GM12878 (cell line): ENCODE data around the gene THRA. TPM values are rescaled to one million over a fixed set of nuclear protein-coding genes. Genes with fewer than 3 reads are reported as not detected.

Experiments
- ATAC-seq: fragments of 200-7000 bp; cut with Tn5 transposase; 3 replicates; pipeline ENCODE4 v1.9.1; 2020; ENCODE audit warnings: mild to moderate bottlenecking, moderate library complexity
- BruUV-seq: library from RNA; stranded (reverse); fragments of 400-500 nt; replicated peaks from 2 replicates; lab custom pipeline; 2021; lab: Mats Ljungman, UMichigan
- CTCF ChIA-PET: fragments of 300-600 bp; sonication (Branson Sonifier 250); formaldehyde crosslinking; extraction: SDS; loops from one replicate; lab custom pipeline; 2021; ENCODE audit warnings: inconsistent platforms; lab: Yijun Ruan, JAX
- POLR2A ChIA-PET: fragments of 350-600 bp; formaldehyde crosslinking; extraction: SDS; loops from one replicate; lab custom pipeline; 2021; ENCODE audit warnings: inconsistent platforms; lab: Charles Lee
- RAD21 ChIA-PET: fragments of 300-600 bp; sonication (Branson Sonifier 250); formaldehyde crosslinking; loops from one replicate; lab custom pipeline; 2023; ENCODE audit warnings: antibody characterized with exemption; ENCODE audit not compliant: unreplicated experiment; lab: Charles Lee
- SMC1A ChIA-PET: fragments of 300-600 bp; sonication (Branson Sonifier 250); formaldehyde crosslinking; loops from one replicate; lab custom pipeline; 2023; ENCODE audit not compliant: unreplicated experiment, uncharacterized antibody; lab: Charles Lee
- DNase-seq: peaks from one replicate; pipeline ENCODE4 v3.0.0-alpha.2; 2011; ENCODE audit warnings: low read depth, low spot score
- FAIRE-seq: peaks from 3 replicates; lab custom pipeline; 2011; peaks lifted over from hg19 to GRCh38; lab: Jason Lieb, UNC
- H2AFZ ChIP-seq: 2 replicates; pipeline ENCODE4 v1.6.0; 2011; ENCODE audit warnings: low read depth, low read length, control low read depth; ENCODE audit not compliant: control insufficient read depth
- H3K27ac ChIP-seq: 2 replicates; pipeline ENCODE4 v1.5.1; 2011; ENCODE audit warnings: control low read depth; ENCODE audit not compliant: control insufficient read depth, insufficient read depth
- H3K27me3 ChIP-seq, 2 experiments: replicated peaks in 1 of 2; 2 replicates each; pipeline versions ENCODE4 v1.6.0 to v1.6.1; 2011; ENCODE audit warnings: low read length in 1 of 2; ENCODE audit not compliant: control insufficient read depth in 2 of 2, insufficient read depth in 2 of 2
- H3K36me3 ChIP-seq, 2 experiments: 2 replicates each; pipeline ENCODE4 v1.5.1; 2011; ENCODE audit warnings: low read length in 1 of 2; ENCODE audit not compliant: control insufficient read depth in 2 of 2, insufficient read depth in 2 of 2
- H3K4me1 ChIP-seq: 2 replicates; pipeline ENCODE4 v1.6.1; 2011; ENCODE audit warnings: mild to moderate bottlenecking, low read length, moderate library complexity, mixed read lengths; ENCODE audit not compliant: control insufficient read depth, insufficient read depth
- H3K4me2 ChIP-seq: 2 replicates; pipeline ENCODE4 v1.6.0; 2011; ENCODE audit warnings: control low read depth; ENCODE audit not compliant: control insufficient read depth, insufficient read depth
- H3K4me3 ChIP-seq: fragments of 200-600 bp; sonication (generic); 2 replicates; pipeline ENCODE4 v1.5.1; 2016
- H3K79me2 ChIP-seq: 2 replicates; pipeline ENCODE4 v1.6.0; 2011; ENCODE audit warnings: low read length; ENCODE audit not compliant: control insufficient read depth, insufficient read depth
- H3K9ac ChIP-seq: 2 replicates; pipeline ENCODE4 v1.8.0; 2011; ENCODE audit warnings: low read length, control low read depth, mixed read lengths; ENCODE audit not compliant: control insufficient read depth, insufficient read depth
- H3K9me3 ChIP-seq: replicated peaks from 3 replicates; pipeline ENCODE4 v1.5.1; 2011; ENCODE audit warnings: mild to moderate bottlenecking, low read length; ENCODE audit not compliant: control insufficient read depth, insufficient read depth
- H4K20me1 ChIP-seq: 2 replicates; pipeline ENCODE4 v1.6.0; 2011; ENCODE audit not compliant: control insufficient read depth, insufficient read depth
- ASH2L ChIP-seq: fragments of 300-600, 200-600 bp; sonication (generic); IDR thresholded peaks from 2 replicates; pipeline ENCODE4 v1.6.1; 2017; ENCODE audit warnings: low read depth, mild to moderate bottlenecking, borderline replicate concordance
- DPF2 ChIP-seq: fragments of 450-650 bp; IDR thresholded peaks from 2 replicates; pipeline ENCODE4 v1.6.1; 2017; ENCODE audit warnings: mild to moderate bottlenecking
- JUNB ChIP-seq: IDR thresholded peaks from 2 replicates; pipeline ENCODE4 v1.6.1; 2016; ENCODE audit warnings: antibody characterized with exemption, mild to moderate bottlenecking
- MEF2B ChIP-seq: fragments of 450-650 bp; IDR thresholded peaks from 2 replicates; pipeline ENCODE4 v1.6.1; 2018; ENCODE audit warnings: mild to moderate bottlenecking, moderate library complexity; ENCODE audit not compliant: partially characterized antibody, poor library complexity, severe bottlenecking
- MTA2 ChIP-seq: fragments of 450-650 bp; IDR thresholded peaks from 2 replicates; pipeline ENCODE4 v1.6.1; 2016; ENCODE audit warnings: low read depth, mild to moderate bottlenecking, moderate library complexity
- NFYA ChIP-seq: IDR thresholded peaks from 2 replicates; pipeline ENCODE4 v1.6.1; 2011; ENCODE audit warnings: low read depth, mild to moderate bottlenecking, low read length, improper control_type of control experiment, borderline replicate concordance
- POLR2AphosphoS5 ChIP-seq: IDR thresholded peaks from 2 replicates; pipeline ENCODE4 v1.6.1; 2011; ENCODE audit warnings: mild to moderate bottlenecking, low read length, inconsistent platforms
- SMARCA5 ChIP-seq: fragments of 450-650 bp; IDR thresholded peaks from 2 replicates; pipeline ENCODE4 v1.6.1; 2017; ENCODE audit warnings: mild to moderate bottlenecking
- TCF7 ChIP-seq: IDR thresholded peaks from 2 replicates; pipeline ENCODE4 v1.6.1; 2014; ENCODE audit warnings: antibody characterized with exemption, borderline replicate concordance
- WGBS: methylation state at CpG from one replicate; pipeline ENCODE4 v1.1.6; 2016; ENCODE audit warnings: low lambda C conversion rate; ENCODE audit not compliant: insufficient replicate concordance, insufficient coverage; ENCODE audit errors: missing lambda C conversion rate; 5-methylcytosine and 5-hydroxymethylcytosine counted together
- in situ Hi-C: fragments of 300-500 bp; cut with MboI; formaldehyde crosslinking; loops from 9 replicates; pipeline ENCODE4 v1.14.3; 2018; ENCODE audit warnings: mixed read lengths
- intact Hi-C: fragments of 100-400 bp; cut with micrococcal nuclease; formaldehyde crosslinking; loops from one replicate; pipeline ENCODE4 v1.14.2; 2022; ENCODE audit not compliant: unreplicated experiment
- polyA plus RNA-seq, 11 experiments: library from polyadenylated mRNA; depleted of rRNA in 4 of 11; unstranded in 6 of 11; stranded (reverse) in 5 of 11; fragments of >200 nt; fragmentation: Nextera tagmentation in 4 of 11; fragmentation: Illumina TruSeq in 1 of 11; extraction: Ambion mirVana in 4 of 11; extraction: Trizol in 1 of 11; gene quantifications; 1 replicate in 1 of 11; 2 replicates in 10 of 11; pipeline versions ENCODE4 v1.2.1 to v1.2.3, GENCODE V29; 2011 to 2016; ENCODE audit warnings: inconsistent platforms in 2 of 11, missing spikeins in 2 of 11, low read depth in 1 of 11
- total RNA-seq, 4 experiments: library from RNA; depleted of rRNA in 3 of 4; stranded (reverse); fragments of >200 nt in 3 of 4; fragmentation: Illumina TruSeq in 1 of 4; extraction: Trizol in 1 of 4; gene quantifications; 2 replicates each; pipeline versions ENCODE4 v1.2.1 to v1.2.3, GENCODE V29; 2013 to 2021
- TF ChIP-seq, protein P1 (sequence below): fragments of 450-650 bp; IDR thresholded peaks from 2 replicates; pipeline ENCODE4 v1.6.1; 2017; ENCODE audit warnings: mild to moderate bottlenecking, low read depth, inconsistent platforms; ENCODE audit not compliant: poor library complexity, severe bottlenecking
- TF ChIP-seq, protein P2 (sequence below): IDR thresholded peaks from 2 replicates; pipeline ENCODE4 v1.6.1; 2012; ENCODE audit warnings: low read depth, low read length, improper control_type of control experiment

The THRA gene
- total and polyA plus RNA-seq, 10 of the 15 experiments (the other 5 are each of a cell fraction or from before 2014, with no cell fraction given), result 0.03 to 2.0 (median 0.64) TPM

DNA sequence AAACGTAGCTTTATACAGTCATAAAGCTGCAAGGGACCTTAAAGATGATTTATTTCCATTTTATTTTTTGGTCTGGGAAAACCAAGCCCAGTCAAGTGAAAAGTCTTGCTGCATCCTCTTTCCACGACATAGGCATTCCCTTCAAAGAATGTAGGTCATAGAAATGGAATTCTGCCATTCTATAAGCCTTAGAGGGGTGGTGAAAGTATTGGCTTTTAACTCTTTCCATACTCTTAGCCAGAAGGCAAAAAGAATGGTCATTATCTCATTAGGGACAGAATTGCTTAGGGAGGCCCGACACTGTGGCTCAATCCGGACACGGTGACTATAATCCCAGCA, 51.1 kb downstream of the THRA start:
- H3K4me2 ChIP-seq, result peak overlapping the region; percentile 87
- POLR2A ChIA-PET, result interaction anchor here (0.6 to 5.8 kb wide), 18 partner anchors 9 to 294 kb away, joined by 3 to 52 read pairs (median 4); partner anchors contain the start of genes CASC3, MSL1, NR1D1 and WIPF2
- intact Hi-C loops, result loop anchor here (1.0 to 5.0 kb wide), 3 partner anchors 38 to 178 kb away; no protein-coding TSS in a partner anchor
- SMC1A ChIA-PET, result interaction anchor here (0.6 to 8.0 kb wide), 32 partner anchors 9 to 241 kb away, joined by 3 to 177 read pairs (median 8); partner anchors contain the start of genes CASC3, CDC6, CSF3 and MED24
- H3K79me2 ChIP-seq, result no peaks in the 10 kb centered on the region
- CTCF ChIA-PET, result interaction anchor here (0.6 to 7.9 kb wide), 37 partner anchors 11 to 490 kb away, joined by 3 to 367 read pairs (median 9); partner anchors contain the start of genes CASC3, CDC6, CSF3 and MED24
- DNase-seq, result no peak
- peak overlapping the region; percentile 37; the same call in 1 of the 2 replicates for H3K4me3 ChIP-seq
- 60% methylated on average over 5 of the region's 5 CpGs for WGBS
- H3K27me3 ChIP-seq, result no peaks in the 10 kb centered on the region
- H2AFZ ChIP-seq, result peak overlapping the region; percentile 66
- no peaks in the 10 kb centered on the region for H3K36me3 ChIP-seq
- no TSS peak for BruUV-seq
- peak overlapping the region; percentile 81 for H3K9ac ChIP-seq
- H4K20me1 ChIP-seq, result no peaks in the 10 kb centered on the region
- H3K27ac ChIP-seq, result peak overlapping the region; percentile 82
- FAIRE-seq, result no peak
- peaks cover 28% of the 10 kb centered on the region for H3K4me1 ChIP-seq
- ATAC-seq, result no peak
- H3K9me3 ChIP-seq, result no peaks in the 10 kb centered on the region
- in situ Hi-C loops, result loop anchor here (5.0 kb wide), 2 partner anchors 53 to 173 kb away; partner anchors contain the start of gene CDC6
- TF ChIP-seq, protein P1, sequence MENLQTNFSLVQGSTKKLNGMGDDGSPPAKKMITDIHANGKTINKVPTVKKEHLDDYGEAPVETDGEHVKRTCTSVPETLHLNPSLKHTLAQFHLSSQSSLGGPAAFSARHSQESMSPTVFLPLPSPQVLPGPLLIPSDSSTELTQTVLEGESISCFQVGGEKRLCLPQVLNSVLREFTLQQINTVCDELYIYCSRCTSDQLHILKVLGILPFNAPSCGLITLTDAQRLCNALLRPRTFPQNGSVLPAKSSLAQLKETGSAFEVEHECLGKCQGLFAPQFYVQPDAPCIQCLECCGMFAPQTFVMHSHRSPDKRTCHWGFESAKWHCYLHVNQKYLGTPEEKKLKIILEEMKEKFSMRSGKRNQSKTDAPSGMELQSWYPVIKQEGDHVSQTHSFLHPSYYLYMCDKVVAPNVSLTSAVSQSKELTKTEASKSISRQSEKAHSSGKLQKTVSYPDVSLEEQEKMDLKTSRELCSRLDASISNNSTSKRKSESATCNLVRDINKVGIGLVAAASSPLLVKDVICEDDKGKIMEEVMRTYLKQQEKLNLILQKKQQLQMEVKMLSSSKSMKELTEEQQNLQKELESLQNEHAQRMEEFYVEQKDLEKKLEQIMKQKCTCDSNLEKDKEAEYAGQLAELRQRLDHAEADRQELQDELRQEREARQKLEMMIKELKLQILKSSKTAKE, result no peak
- TF ChIP-seq MEF2B (no peak), ASH2L (no peak), SMARCA5 (no peak), JUNB (no peak), DPF2 (no peak), NFYA (no peak), TCF7 (no peak), POLR2AphosphoS5 (no peak), MTA2 (no peak)
- TF ChIP-seq, protein P2, sequence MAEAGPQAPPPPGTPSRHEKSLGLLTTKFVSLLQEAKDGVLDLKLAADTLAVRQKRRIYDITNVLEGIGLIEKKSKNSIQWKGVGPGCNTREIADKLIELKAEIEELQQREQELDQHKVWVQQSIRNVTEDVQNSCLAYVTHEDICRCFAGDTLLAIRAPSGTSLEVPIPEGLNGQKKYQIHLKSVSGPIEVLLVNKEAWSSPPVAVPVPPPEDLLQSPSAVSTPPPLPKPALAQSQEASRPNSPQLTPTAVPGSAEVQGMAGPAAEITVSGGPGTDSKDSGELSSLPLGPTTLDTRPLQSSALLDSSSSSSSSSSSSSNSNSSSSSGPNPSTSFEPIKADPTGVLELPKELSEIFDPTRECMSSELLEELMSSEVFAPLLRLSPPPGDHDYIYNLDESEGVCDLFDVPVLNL, result no peak
- RAD21 ChIA-PET, result interaction anchor here (1.2 to 7.0 kb wide), 31 partner anchors 10 to 304 kb away, joined by 3 to 246 read pairs (median 14); partner anchors contain the start of genes CASC3, CSF3, MED24 and MSL1
